GM18870 (cell line): ENCODE data around the gene PATE3.

Source experiments
- ATAC-seq: cut with Tn5 transposase; IDR thresholded peaks from one replicate; pipeline ENCODE4 v1.9.1; 2021; ENCODE audit warnings: moderate library complexity; ENCODE audit not compliant: unreplicated experiment

Gene PATE3, protein sequence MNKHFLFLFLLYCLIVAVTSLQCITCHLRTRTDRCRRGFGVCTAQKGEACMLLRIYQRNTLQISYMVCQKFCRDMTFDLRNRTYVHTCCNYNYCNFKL

GRCh38 chr11:125787827-125788226, at the start of gene PATE3:
Gene PATE3, plus strand, starts transcription at chr11:125788127. Its CDS starts 25 bp downstream, at chr11:125788152.
- no peak for ATAC-seq

- ATAC-seq = no peak
These were observed 47.3 kb upstream of the PATE3 start for GRCh38 chr11:125740617-125741016.

DNA sequence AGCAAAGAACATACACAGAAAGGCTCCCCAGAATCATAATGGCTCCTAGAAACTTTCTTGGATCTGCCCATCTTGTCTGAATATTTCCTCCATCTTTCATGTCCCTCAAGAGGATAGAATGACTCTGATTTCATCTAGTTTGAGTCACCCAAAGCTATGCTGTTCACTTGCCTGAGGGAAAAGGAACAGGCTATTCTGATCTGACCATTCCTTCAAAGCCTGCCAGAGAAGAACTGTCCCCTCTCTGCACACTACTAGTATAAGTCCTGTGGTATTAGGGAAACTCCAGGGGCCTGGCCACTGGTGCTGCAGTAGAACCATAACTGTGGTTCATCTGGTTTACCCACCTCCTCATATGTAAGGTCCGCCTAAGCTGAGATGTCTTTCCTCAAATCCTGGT, 44.2 kb upstream of the PATE3 start:
- ATAC-seq = no peak

- ATAC-seq = no peak
These were observed 41.9 kb upstream of the PATE3 start, which contains the start of gene PATE1 for GRCh38 chr11:125745979-125746378. Gene PATE1, plus strand, starts transcription at chr11:125746279. Its CDS starts 26 bp downstream, at chr11:125746305.

DNA sequence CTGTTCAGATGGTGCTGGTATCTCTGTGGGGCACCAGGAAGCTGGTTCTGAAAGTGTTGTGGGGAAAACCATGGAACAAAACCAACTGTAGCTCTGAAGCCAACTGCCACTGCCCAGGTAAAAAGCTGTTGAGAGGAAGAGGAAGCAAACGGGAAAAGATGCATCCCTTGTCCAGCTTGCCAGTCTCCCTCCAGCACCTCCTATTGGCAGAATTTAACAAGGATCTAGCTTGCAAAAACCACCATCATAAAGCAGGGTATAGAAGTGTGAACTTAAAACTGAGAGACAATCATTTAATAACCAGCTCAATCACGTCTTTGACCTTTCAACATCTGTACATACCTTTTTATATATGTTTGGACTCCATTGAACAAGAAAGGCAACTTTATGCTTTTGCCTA, 37.3 kb upstream of the PATE3 start:
- no peak for ATAC-seq

DNA sequence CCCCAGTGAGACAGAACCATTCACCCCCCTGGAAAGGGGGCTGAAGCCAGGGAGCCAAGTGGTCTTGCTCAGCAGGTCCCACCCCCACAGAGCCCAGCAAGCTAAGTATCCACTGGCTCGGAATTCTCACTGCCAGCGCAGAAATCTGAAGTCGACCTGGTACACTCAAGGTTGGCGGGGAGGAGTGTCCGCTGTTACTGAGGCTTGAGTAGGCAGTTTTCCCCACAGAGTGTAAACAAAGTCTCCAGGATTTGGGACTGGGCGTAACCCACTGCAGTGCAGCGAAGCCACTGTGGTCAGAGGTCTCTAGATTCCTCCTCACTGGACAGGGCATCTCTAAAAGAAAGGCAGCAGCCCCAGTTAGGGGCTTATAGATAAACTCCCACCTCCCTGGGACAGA, 31.9 kb upstream of the PATE3 start:
- ATAC-seq = no peak

DNA sequence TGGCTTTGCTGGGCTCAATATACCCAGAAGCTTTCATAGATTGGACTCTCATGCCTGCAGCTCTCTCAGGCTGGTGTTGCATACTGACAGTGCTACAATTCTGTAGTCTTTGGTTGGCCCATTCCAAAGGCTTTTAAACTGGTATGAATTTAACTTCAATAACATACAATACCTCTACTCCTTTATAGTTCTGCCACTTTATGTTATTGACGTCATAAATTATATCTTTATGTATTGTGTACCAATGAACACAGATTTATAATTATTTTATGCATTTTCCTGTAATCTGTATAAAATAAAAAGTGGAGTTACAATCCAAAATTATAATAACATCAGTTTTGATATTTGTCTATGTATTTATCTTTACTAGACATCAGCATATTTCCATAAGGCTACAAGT, 25.5 kb upstream of the PATE3 start:
- no peak for ATAC-seq

DNA sequence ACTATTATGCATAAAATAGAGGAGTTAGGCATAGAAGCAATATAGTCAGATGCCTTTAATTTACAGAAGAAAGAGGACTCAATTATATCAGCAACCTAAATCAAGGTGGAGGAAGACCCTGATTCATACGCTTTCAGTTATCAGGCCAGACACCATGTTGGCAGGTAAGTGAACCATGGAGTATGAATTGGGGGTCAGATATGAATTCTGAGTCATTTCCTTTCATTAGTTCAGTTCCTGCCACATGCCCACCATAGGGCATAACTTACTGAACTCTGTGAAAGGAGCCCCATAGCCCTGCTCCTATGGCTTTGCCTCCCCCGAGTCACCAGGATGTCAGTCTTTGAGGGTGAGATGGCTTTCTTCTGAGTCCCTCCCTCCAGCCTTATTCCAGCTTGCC, 24.4 kb upstream of the PATE3 start:
- no peak for ATAC-seq

DNA sequence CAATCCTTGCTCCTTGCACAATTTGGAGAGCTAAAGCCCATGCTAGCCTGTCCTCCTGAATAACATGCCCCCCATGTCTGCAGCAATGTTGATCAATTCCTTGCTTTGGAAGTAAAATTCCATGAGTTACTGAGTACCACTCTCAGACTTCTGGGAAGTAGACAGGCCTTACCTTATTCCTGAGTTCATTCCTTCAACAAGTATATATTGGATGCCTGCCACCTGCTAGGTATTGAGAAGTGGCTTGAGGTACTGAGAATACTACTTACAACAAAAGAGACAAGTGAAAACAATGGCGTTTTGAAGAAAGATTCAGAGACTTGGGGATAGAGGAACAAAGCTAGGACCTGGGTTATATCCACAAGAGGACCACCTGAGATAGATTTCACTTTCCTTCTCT, 21.7 kb upstream of the PATE3 start:
- no peak for ATAC-seq

- no peak for ATAC-seq
These were observed 19.4 kb upstream of the PATE3 start for GRCh38 chr11:125768336-125769046.

- no peak for ATAC-seq
These were observed 17.3 kb upstream of the PATE3 start for GRCh38 chr11:125770583-125770982.

DNA sequence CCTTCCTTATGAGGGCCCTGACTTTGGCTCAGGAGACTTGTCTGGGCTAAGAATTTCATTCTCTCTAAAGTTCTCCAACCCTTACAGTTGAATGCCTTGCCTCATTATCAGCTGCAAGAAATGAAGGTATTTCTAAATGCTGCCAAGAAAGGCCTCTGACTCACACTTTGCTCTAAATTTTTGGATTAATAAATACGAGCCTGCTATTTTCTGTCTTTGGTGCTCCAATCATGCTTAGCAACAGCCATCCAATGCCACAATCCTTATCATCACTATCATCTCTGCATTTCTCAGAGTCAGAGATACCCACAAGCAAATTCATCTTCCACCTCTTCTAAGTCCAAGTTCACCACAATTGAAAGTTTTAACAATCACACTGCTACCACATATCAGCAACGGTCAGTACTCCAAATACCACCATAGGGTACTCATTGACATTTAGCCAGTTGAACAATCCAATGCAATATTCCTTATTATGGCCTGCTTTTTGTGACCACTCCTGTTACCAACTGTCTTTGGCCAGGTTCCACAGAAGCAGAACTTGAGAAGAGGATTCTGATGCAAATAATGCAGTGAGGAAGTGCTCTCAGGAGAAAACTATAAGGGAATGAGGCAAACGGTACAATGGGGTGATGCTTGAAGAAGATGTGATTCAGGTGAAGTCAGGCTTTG, 15.0 kb upstream of the PATE3 start:
- ATAC-seq = no peak

DNA sequence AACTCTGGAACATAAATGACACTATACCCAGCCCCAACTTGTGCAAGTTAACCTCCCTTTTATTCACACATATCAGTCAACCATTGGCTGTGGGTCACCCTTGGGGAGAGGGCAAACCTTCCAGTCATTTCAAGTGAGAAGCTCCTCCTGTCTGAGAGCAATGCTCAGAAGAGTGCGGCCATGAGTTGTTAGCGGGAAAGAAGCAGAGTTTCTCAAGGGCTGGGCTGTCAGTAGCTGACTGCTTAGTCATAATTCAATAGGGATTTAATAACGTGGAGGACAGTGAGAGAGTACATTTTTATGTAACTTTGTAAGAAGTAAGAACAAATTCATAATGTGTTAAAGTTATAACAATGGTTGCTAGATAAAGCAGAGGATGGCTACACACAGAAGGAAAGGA, 14.4 kb upstream of the PATE3 start:
- ATAC-seq = no peak

GRCh38 chr11:125777309-125777708, 10.6 kb upstream of the PATE3 start:
- no peak for ATAC-seq

DNA sequence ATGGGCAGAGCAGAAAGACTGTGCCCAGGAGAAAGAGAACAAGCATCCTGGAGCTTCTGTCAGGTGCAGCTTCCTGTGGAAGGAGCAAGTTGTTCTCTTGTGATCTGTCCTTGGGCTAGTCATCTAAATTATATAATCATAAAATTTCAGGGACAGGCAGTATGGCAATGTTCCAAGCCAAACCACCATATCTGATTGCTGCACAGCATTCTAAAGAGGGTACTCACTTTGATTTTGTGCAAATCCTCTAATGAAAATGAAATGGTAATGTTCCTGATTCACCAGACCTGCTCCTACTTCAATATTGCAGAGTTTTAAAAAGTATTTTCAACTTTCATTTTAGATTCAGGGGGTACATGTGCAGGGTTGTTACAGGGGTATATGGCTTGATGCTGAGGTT, 9.2 kb upstream of the PATE3 start, which contains the start of gene PATE2:
PATE2 (minus strand) TSS at position 101 of the 400 bp plus-strand sequence; CDS start at position 46, 55 bp downstream.
- no peak for ATAC-seq

DNA sequence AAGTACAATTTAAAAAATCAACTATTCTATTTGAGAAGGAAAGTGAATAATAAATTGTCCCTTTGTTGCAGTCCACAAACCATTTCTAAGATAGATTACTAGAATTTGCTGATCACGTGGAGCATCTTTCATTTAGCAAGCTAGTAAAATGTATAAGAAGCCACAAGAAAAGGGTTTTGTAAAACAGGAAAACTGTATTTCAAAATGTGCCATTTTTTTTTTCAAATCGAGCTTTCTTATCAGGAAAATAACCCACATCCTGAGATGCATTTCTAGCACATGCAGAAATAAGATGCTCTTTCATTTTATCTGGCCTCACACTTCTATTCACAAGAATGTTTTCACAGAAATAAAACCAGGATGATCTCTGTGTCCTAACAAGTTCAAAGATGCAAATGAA, 3.2 kb upstream of the PATE3 start:
- no peak for ATAC-seq

DNA sequence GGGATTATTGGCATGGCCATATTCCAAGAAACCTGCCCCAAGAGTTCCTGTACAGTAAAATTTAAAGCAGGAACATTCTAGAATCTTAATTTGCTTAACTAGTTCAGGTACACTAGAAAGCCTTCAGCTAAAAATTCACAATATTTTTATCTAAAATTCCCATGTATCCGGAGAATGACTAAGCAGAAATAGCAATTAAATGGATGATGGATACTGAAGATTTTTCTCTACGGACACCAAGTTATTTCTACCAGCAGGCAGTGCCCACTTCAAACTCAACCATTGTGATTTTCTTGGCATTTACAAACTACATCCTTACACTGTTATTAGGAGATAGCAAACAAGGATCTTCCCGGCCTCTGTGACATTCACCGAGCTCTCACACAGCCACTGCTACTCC, 2.9 kb downstream of the PATE3 start:
- ATAC-seq = no peak

DNA sequence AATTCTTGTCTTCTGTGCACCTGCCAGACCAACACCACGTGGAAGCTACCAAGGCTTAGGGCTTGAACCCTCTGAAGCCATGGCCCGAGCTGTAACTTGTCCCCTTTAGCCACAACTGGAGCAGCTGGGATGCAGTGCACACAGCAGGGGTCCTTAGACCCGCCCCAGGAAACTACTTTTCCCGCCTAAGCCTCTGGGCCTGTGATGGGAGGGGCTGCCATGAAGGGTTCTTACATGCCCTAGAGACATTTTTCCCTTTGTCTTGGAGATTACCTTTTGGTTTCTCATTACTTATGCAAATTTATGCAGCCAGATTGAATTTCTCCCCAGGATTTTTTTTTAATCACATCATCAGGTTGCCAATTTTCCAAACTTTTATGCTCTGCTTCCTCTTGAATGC, 9.7 kb downstream of the PATE3 start:
- no peak for ATAC-seq

DNA sequence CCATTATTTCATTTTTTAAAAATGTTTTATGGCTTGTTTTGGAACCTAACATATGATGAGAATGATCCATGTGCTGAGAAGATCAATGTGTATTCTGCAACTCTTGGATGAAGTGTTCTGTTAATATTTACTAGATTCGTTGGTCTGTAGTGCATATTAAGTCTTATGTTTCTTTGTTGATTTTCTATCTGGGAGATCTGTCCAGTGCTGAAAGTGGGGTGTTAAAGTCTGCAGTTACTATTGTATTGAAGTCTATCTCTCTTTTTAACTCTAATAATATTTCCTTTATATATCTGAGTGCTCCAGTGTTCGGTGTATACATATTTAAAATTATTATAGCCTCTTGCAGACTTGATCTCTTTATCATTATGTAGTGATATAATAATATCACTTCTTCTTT, 11.9 kb downstream of the PATE3 start:
- ATAC-seq = no peak

DNA sequence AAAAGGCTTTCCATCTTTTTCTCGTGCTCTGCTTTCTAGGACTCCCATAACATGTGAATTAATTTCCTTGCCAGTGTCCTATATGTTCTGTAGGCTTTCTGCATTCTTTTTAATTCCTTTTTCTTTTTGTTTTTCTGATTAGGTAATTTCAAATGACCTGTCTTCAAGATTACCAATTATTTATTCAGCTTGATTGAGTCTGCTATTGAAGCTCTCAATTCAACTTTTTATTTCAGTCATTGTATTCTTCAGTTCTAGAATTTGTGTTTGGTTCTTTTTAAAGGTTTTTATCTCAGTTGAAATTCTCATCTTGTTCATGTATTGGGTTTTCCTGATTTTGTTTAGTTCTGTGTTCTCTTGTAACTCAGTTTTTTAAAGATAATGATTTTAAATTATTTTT, 14.5 kb downstream of the PATE3 start:
- no peak for ATAC-seq

DNA sequence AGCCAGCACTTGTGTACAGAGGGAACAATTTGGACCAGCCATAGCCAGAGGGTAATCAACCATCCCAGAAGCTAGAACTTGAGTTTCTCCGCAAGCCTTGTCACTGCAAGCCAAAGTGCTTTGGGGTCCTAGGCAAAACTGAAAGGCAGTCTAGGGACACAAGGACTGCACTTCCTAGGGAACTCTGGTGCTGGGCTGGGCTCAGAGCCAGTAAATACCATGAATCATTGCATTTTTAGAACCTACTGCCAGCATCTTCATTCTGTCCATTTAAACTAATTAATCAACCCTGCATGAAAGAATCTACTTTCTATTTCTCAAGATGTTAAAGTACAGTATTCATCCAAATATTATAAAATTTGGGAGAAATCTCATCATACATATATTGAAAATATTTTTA, 20.0 kb downstream of the PATE3 start:
- ATAC-seq = no peak

GRCh38 chr11:125833016-125833415, 45.1 kb downstream of the PATE3 start, which contains the start of gene PATE4:
Gene PATE4, plus strand, starts transcription at chr11:125833316. Its CDS starts 44 bp downstream, at chr11:125833360.
- no peak for ATAC-seq
